HG03095 (cell line): ENCODE results near the gene FOSL2.
A peak's percentile ranks its signal among the peaks of the same experiment; 100 is the strongest.

Source experiments
- ATAC-seq: cut with Tn5 transposase; IDR thresholded peaks from one replicate; pipeline ENCODE4 v1.9.1; 2021; ENCODE audit warnings: moderate library complexity; ENCODE audit not compliant: unreplicated experiment

The FOSL2 gene

GRCh38 chr2:28356095-28356911 lies 36.4 kb upstream of the FOSL2 start:
- ATAC-seq = no peak

- no peak for ATAC-seq
These were observed 35.6 kb upstream of the FOSL2 start for GRCh38 chr2:28357055-28357454.

DNA sequence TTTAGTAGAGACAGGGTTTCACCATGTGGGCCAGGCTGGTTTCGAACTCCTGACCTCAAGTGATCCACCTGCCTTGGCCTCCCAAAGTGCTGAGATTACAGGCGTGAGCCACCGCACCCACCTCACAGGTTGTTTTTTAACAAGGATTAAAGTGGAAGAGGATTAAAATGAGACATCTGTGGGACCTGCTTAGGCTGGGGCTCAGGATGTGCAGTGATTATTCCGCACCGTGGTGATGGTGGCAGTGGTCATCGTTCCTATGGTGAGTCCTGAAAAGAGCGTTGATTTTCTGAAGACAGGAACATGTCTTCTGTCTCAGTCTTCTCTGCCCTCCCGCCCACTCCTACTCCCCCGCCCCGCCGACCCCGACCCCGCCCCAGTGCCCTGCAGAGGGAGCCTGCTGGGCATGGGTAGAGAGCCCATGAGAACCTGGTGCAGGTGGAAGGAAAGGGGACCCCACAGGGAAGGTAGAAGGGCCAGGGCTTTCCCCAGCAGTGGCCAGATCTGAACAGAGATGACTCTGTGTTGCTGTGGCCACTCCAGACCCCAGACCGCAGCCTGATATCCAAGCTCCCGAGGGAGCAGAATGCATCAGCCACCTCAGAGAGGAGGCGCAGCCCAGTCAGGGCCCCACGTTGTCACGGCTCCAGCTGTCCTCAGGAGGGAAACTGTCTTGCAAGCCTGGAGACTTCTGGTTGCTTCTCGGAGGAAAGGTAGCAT lies 34.5 kb upstream of the FOSL2 start:
- no peak for ATAC-seq

GRCh38 chr2:28358668-28359201 lies 33.9 kb upstream of the FOSL2 start:
- peak; percentile 11 for ATAC-seq

DNA sequence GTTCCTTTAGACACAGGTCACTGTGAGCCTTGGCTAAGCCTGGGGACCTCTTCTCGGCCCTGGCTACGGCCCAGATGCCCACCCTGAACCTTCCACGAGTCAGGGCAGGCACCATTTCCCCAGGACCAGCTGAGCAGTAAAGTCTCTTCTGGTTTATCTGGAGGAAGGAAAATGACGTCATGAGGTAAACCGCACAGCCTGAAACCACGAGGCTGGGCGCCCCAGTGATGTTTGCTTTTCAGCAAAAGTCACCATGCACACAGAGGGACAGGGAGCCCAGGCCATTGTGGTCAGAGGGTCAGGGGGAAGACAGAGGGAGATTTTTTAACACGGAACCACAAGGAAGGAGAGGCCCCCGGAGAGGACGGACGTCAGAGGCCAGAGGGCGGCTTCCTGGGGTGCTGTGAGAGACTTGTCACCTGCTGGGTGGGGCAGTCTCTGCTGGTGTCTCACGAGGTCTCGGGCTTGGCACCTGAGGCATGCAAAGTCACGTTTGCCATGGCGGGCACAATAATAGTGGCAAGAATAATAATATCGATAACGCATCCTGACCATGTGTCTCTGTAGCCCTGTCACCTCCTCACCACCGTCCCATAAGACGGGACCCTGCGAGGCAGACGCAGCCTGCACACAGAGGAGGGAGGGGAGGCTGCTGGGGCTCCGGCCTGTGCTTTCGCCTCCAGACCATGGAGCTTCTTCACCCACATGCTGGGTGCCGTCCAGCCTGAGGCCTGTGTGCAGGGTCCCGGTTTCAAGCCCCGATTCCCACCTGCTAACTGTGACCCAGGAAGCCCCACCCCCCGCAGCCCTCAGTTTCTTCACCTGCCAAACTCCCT lies 33.2 kb upstream of the FOSL2 start:
- ATAC-seq = peak; percentile 83

DNA sequence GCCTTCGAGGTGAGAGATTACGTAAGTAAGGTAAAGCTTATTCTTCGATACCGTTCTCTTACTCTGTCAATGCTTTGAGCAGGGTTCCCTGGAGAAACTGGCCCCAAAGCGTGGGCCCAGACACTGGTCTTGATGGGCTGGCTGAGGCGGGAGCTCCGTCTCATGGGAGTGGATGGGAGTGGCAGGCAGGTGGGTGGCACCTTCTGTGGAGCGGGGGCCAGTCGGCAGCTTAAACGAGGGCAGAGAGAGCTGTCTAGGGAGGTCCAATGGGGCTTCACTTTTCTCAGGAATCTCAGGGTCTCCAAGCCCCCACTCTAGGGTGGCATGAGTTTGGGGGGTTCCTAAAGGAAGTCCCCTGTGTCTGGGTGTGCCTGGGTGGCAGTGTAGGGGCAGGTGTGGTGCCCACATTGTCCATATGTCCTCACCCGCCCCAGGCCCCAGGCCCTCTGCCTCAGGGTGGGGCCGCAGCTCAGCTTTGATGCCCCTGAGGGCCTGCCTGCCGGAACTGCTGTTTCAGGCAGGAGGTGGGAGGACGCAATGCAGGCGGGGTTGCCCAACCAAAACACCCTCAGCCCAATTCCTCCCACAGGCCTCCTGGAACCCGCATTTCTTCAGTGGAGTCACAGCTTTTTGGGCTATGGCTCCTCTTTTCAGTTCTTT lies 32.5 kb upstream of the FOSL2 start:
- ATAC-seq = no peak

DNA sequence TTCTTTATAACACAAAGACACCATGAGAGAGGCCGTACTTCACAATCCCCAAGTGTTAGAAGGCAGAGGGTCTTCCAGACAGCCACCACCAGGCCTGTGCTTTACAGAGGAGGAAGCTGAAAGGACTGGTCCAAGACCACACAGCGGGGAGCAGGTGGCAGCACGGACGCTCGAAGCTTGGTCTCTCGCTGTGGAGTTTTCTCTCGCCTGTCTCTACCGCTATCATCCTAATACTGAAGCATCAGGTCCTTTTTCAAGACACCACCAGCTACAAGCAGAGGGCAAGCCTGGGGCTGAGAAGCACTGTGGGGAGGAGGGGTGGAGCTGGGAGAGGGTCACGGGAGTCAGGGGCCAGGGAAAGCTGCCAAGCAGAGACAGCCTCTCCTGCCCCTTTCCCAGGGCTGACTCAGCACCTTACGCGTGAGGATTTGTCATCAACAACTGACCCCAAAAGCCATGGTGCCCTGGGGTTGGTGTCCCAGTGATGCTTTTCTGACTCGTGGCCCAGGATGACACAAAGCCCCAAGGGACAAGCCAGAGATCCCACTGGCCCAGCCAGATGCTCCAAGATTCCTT lies 31.9 kb upstream of the FOSL2 start:
- ATAC-seq = no peak

DNA sequence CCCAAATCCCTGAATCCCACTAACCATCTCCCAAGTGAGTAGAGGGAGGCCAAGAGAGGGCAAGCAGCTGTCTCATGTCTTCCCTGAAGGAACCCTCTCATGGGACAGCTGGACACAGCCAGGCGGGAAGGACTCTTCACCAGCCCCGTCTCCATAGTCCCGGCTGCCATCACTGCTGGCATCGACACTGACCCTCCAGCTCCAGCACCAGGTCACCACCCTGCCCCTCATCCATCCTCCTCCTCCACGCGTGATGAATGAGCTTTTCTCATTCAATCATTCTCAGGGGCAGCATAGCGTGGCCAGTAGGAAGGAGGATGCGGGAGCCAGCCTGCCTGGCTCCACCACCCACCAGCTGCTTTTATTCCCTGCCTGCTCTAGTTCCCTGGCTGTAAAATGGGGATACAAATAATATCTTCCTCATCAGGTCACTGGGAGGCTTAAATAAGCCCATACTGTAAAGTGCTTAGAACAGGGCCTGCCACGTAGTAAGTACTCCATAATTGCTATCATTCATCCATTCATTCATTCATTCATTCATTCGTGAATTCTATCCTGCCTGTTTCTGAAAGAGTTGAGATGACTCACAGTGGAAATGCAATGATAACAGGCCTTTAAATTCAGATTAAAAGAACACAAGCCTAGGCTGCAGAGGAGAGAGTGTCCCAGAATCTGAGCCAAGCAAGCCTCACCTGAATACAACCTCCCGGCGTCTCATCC lies 30.5 kb upstream of the FOSL2 start:
- no peak for ATAC-seq

- no peak for ATAC-seq
These were observed 29.6 kb upstream of the FOSL2 start for GRCh38 chr2:28362991-28363521.

DNA sequence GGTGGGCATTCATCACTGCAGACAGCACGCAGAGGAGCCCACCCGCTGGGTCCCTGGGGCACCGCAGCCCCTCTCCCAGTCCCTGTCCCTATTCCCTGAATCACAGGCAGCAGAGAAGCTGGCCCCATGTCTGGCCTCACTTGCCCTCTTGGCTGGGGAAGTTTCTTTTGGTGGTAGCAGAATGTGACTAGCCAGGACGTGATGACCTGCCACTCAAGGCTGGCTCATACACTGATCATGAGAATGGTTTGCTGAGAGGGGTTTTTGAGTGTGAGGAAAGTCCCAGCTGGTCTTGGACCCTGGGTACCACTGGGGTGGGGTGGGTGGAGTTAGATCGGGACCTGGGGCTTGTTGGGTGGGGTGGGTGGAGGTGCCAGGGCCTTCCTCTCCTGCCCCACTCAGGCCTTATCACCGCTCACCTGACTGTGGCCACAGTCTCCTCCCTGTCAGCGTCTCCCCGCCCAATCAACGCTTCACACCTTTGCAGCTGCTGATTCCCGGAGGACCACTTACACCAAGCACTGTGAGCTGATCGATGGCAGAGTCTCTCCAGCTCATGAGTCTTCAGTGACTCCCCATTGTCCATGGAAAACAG lies 28.9 kb upstream of the FOSL2 start:
- ATAC-seq = no peak

DNA sequence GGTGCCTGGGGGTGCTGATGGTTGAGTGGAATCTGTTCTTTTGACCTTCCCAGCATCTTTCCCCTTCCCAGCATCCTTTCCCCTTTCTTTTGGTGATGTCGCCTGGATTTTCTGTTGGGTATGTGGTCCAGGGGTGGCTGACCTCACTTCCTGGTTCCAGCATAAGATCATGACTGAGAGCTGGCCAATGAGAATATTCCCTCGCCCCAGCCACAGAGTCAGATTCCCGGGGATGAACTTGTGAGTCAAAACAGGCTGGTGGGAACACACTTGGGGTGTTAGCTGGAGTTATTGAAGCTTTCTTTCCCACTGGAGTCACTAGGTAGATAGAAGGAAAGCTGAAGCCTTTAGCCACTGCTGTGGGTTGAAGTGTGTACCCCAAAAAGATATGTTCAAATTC lies 28.0 kb upstream of the FOSL2 start:
- no peak for ATAC-seq

- ATAC-seq = no peak
These were observed 27.5 kb upstream of the FOSL2 start for GRCh38 chr2:28365158-28365557.

DNA sequence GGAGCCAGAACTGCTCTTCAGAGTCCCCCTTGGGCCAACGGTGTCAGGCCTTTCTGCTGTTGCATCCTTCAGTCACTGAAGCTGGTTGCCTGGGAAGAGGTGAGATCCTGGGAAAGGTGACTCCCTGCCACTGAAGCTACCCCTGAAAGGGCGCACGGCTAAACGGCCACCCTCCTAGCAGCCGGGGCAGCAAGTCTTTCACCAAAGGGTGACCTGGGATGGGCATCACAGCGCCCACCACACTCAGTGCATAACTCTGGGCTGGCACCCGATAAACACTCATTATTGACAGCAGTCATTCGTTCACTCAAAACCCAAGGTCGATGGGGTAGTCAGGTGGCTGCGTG lies 26.5 kb upstream of the FOSL2 start:
- no peak for ATAC-seq

DNA sequence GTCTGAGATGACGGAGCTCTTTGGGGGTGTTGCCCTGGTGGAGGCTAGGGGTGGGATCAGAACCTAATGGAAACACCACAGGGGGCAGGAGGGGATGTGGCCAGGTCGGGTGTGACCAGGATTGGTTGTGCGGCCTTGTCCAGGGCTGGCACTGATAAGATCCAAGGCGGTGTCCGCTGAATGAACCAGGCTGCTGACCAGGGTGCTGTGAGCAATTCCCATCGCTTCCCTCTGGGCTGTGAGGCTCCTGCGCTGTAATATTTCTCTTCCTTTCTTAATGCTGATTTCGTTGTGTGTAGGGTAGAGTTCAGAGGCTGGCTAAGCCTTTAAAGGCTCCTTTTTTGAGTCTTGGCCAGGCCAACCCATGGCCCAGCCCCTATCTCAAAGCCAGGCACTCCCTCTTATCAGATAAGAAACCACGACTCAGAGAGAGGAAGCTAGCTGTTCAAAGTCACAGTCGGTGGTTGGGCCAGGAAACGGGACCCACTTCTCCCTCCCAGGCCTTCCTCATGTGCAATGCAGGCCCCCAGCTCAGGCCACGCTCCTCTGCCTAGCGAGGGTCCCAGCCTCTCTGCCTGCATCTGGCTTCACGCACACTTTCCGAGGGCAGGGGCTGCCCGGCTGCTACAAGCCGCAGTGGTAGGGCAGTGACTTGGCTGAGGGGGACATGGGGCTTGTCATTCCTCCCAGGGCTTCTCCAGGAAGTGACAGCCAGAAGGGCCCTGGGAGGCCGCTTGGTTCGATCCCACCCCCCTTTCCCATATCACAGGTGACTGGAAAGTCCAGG lies 26.0 kb upstream of the FOSL2 start:
- no peak for ATAC-seq

GRCh38 chr2:28367667-28368356 lies 24.8 kb upstream of the FOSL2 start:
- ATAC-seq = no peak

- ATAC-seq = no peak
These were observed 24.3 kb upstream of the FOSL2 start for GRCh38 chr2:28368357-28368798.

- no peak for ATAC-seq
These were observed 23.3 kb upstream of the FOSL2 start for GRCh38 chr2:28369358-28369757.

DNA sequence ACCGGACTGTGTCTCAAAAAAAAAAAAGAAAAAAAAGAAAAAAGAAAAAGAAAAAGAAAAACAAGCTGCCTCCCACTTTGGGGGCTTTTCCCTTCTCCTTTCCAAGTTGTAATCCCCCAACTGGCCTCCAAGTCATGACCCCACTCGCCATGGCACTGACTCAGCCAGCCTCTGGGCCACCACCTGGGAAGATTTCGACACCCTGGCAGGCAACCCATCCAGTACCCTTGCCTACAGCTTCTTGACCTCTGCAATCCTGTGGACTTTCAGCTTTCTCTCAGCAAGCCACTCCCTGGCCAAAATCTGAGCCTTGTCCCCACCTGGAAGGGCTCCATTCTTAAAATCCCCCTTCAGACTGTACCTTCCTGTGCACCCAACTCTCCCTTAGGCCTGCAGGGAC lies 22.3 kb upstream of the FOSL2 start:
- no peak for ATAC-seq
